ENCODE results near the gene SHISA6.

- TF ChIP-seq CTCF (IDR thresholded peaks at IDR 0.05) (no peak), POLR2AphosphoS5 (IDR thresholded peaks at IDR 0.05; ENCODE audit: low read depth, low read length) (no peak), REST (IDR thresholded peaks at IDR 0.05; ENCODE audit: insufficient read depth in 1 of 2, low read depth in 2 of 2, low read length in 1 of 2) (no peak), SIN3A (IDR thresholded peaks at IDR 0.05; ENCODE audit: borderline replicate concordance, insufficient read depth, low read depth, low read length) (no peak), TCF7L2 (IDR thresholded peaks at IDR 0.05; ENCODE audit: low read depth, low read length) (no peak)
Measured at GRCh38 chr17:11252146-11252545, 11.1 kb downstream of the SHISA6 start.

All from Panc1 (cell line).